ENCODE results near the gene MFSD6L.

Gene MFSD6L

GRCh38 chr17:8785547-8786413 is 13.4 kb downstream of the MFSD6L start:
- H3K9me2 ChIP-seq (replicated peaks; ENCODE audit: insufficient read depth, low read length): no peaks in the 10 kb centered on the region
- H3K79me2 ChIP-seq (ENCODE audit: insufficient read depth, low read length): no peaks in the 10 kb centered on the region
- no peaks in the 10 kb centered on the region for H3K9me3 ChIP-seq (ENCODE audit: insufficient read depth, low read length)
- no peak overlapping the region for H3K4me3 ChIP-seq (ENCODE audit: insufficient read depth, low read length, poor library complexity, severe bottlenecking)
- no peak overlapping the region for H2AFZ ChIP-seq (ENCODE audit: low read depth, low read length, severe bottlenecking)
- no peaks in the 10 kb centered on the region for H3K27me3 ChIP-seq (ENCODE audit: low read length)
- H3K36me3 ChIP-seq (ENCODE audit: low read length): no peaks in the 10 kb centered on the region
- H3F3A ChIP-seq (ENCODE audit: insufficient read depth): no peaks in the 10 kb centered on the region
- no peak overlapping the region for H3K27ac ChIP-seq (ENCODE audit: low read depth, low read length)
- H4K20me1 ChIP-seq (ENCODE audit: low read depth, low read length): no peaks in the 10 kb centered on the region
- TF ChIP-seq EZH2phosphoT487 (conservative IDR thresholded peaks at IDR 0.05; ENCODE audit: low read length): no peak
- TF ChIP-seq, protein P1, sequence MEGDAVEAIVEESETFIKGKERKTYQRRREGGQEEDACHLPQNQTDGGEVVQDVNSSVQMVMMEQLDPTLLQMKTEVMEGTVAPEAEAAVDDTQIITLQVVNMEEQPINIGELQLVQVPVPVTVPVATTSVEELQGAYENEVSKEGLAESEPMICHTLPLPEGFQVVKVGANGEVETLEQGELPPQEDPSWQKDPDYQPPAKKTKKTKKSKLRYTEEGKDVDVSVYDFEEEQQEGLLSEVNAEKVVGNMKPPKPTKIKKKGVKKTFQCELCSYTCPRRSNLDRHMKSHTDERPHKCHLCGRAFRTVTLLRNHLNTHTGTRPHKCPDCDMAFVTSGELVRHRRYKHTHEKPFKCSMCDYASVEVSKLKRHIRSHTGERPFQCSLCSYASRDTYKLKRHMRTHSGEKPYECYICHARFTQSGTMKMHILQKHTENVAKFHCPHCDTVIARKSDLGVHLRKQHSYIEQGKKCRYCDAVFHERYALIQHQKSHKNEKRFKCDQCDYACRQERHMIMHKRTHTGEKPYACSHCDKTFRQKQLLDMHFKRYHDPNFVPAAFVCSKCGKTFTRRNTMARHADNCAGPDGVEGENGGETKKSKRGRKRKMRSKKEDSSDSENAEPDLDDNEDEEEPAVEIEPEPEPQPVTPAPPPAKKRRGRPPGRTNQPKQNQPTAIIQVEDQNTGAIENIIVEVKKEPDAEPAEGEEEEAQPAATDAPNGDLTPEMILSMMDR (IDR thresholded peaks at IDR 0.05; ENCODE audit: insufficient read depth, low read length, poor library complexity, severe bottlenecking): peak; percentile 74
- no peak overlapping the region for H3K4me2 ChIP-seq (ENCODE audit: low read depth, low read length, poor library complexity, severe bottlenecking)
- no peak overlapping the region for H3K9ac ChIP-seq (ENCODE audit: low read length)

- no peaks in the 10 kb centered on the region for H3F3A ChIP-seq (ENCODE audit: insufficient read depth)
- no peak overlapping the region for H3K4me2 ChIP-seq (ENCODE audit: low read depth, low read length, poor library complexity, severe bottlenecking)
- H3K27me3 ChIP-seq (ENCODE audit: low read length): no peaks in the 10 kb centered on the region
- no peak overlapping the region for H2AFZ ChIP-seq (ENCODE audit: low read depth, low read length, severe bottlenecking)
- no peaks in the 10 kb centered on the region for H3K36me3 ChIP-seq (ENCODE audit: low read length)
- no peaks in the 10 kb centered on the region for H3K79me2 ChIP-seq (ENCODE audit: insufficient read depth, low read length)
- no peaks in the 10 kb centered on the region for H4K20me1 ChIP-seq (ENCODE audit: low read depth, low read length)
- TF ChIP-seq, protein P1 (IDR thresholded peaks at IDR 0.05; ENCODE audit: insufficient read depth, low read length, poor library complexity, severe bottlenecking): no peak
- TF ChIP-seq EZH2phosphoT487 (conservative IDR thresholded peaks at IDR 0.05; ENCODE audit: low read length): no peak
- no peak overlapping the region for H3K9ac ChIP-seq (ENCODE audit: low read length)
- H3K9me2 ChIP-seq (replicated peaks; ENCODE audit: insufficient read depth, low read length): no peaks in the 10 kb centered on the region
- H3K27ac ChIP-seq (ENCODE audit: low read depth, low read length): no peak overlapping the region
- no peak overlapping the region for H3K4me3 ChIP-seq (ENCODE audit: insufficient read depth, low read length, poor library complexity, severe bottlenecking)
- no peaks in the 10 kb centered on the region for H3K9me3 ChIP-seq (ENCODE audit: insufficient read depth, low read length)
Observed at GRCh38 chr17:8782176-8782575, 17.0 kb downstream of the MFSD6L start.

DNA sequence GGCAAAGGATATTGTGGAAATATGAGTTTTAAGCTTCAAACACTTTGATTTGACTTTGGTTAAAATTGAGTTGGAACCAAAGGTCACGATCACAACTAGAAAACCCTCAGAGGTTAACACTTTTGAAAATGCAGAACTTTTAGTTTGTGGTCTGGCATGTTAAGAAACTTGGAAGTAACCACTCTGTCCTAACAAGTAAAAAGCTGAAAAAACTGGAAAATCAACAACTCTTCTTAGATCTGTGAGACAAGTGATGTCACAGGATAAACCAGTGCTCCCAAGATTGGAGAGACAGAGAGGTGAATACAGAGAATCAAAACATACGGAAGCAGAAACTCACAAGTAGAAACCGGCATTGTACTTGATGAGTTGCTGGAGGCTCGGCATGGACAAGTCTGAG is 17.4 kb downstream of the MFSD6L start:
- Histone ChIP-seq H3K27ac (ENCODE audit: low read depth, low read length) (no peak overlapping the region), H3K4me3 (ENCODE audit: insufficient read depth, low read length, poor library complexity, severe bottlenecking) (no peak overlapping the region), H2AFZ (ENCODE audit: low read depth, low read length, severe bottlenecking) (no peak overlapping the region), H3K9me3 (ENCODE audit: insufficient read depth, low read length) (no peaks in the 10 kb centered on the region), H3K9ac (ENCODE audit: low read length) (no peak overlapping the region), H3K27me3 (ENCODE audit: low read length) (no peaks in the 10 kb centered on the region), H3K9me2 (replicated peaks; ENCODE audit: insufficient read depth, low read length) (no peaks in the 10 kb centered on the region), H3F3A (ENCODE audit: insufficient read depth) (no peaks in the 10 kb centered on the region), H3K4me2 (ENCODE audit: low read depth, low read length, poor library complexity, severe bottlenecking) (no peak overlapping the region), H3K36me3 (ENCODE audit: low read length) (no peaks in the 10 kb centered on the region), H3K79me2 (ENCODE audit: insufficient read depth, low read length) (no peaks in the 10 kb centered on the region), H4K20me1 (ENCODE audit: low read depth, low read length) (no peaks in the 10 kb centered on the region)
- TF ChIP-seq, protein P1 (IDR thresholded peaks at IDR 0.05; ENCODE audit: insufficient read depth, low read length, poor library complexity, severe bottlenecking): no peak
- no peak for TF ChIP-seq EZH2phosphoT487 (conservative IDR thresholded peaks at IDR 0.05; ENCODE audit: low read length)

Measured in SU-DHL-6 (cell line).